Naive thymus-derived CD4-positive, alpha-beta T cell (primary cell): ENCODE results near the gene COIL. TPM values are rescaled to one million over a fixed set of nuclear protein-coding genes. Genes with fewer than 3 reads are reported as not detected.
"Not testable (repeated sequence)": the region's sequence is repeated elsewhere in the genome, so short reads cannot be mapped to it uniquely, and the experiment has no call there.

ENCODE experiments used
- ATAC-seq: fragments of 150-1000 bp; cut with Tn5 transposase; 2 replicates; pipeline ENCODE4 v1.10.0; 2021; ENCODE audit warnings: mild to moderate bottlenecking, moderate library complexity
- CTCF ChIA-PET: fragments of 350-600 bp; sonication (Branson Sonifier 250); formaldehyde crosslinking; loops from one replicate; lab custom pipeline; 2021; ENCODE audit warnings: antibody characterized with exemption; lab: Charles Lee
- POLR2A ChIA-PET: fragments of 350-600 bp; sonication (Branson Sonifier 250); formaldehyde crosslinking; loops from one replicate; lab custom pipeline; 2021; ENCODE audit warnings: antibody characterized with exemption, inconsistent platforms; lab: Charles Lee
- DNase-seq, 9 donors: peaks; one replicate each; pipeline versions ENCODE4 v3.0.0 to v3.0.0-alpha.2; 2020 to 2022; ENCODE audit warnings: mixed read lengths in 1 of 9
- H3K27ac ChIP-seq: one replicate; pipeline ENCODE4 v1.7.0; 2013; ENCODE audit warnings: mild to moderate bottlenecking, low read depth, low read length, moderate library complexity
- H3K27me3 ChIP-seq, 2 donors: one replicate each; pipeline ENCODE4 v1.7.0; 2013; ENCODE audit warnings: low read length in 2 of 2, mild to moderate bottlenecking in 2 of 2, moderate library complexity in 2 of 2; ENCODE audit not compliant: control insufficient read depth in 2 of 2, insufficient read depth in 2 of 2
- H3K36me3 ChIP-seq, 3 experiments: 1 replicate in 2 of 3; 2 replicates in 1 of 3; pipeline ENCODE4 v1.7.0; 2013; ENCODE audit warnings: low read length in 3 of 3, mild to moderate bottlenecking in 3 of 3, moderate library complexity in 1 of 3; ENCODE audit not compliant: insufficient read depth in 3 of 3, control insufficient read depth in 2 of 3
- H3K4me1 ChIP-seq, 2 donors: one replicate each; pipeline ENCODE4 v1.7.0; 2013; ENCODE audit warnings: low read length in 2 of 2, mild to moderate bottlenecking in 2 of 2, moderate library complexity in 1 of 2; ENCODE audit not compliant: control insufficient read depth in 2 of 2, insufficient read depth in 2 of 2
- H3K4me3 ChIP-seq: 2 replicates; pipeline ENCODE4 v1.7.0; 2013; ENCODE audit warnings: mild to moderate bottlenecking, low read length
- H3K9me3 ChIP-seq, 3 experiments: 1 replicate in 2 of 3; 2 replicates in 1 of 3; pipeline ENCODE4 v1.7.0; 2013; ENCODE audit warnings: low read length in 3 of 3; ENCODE audit not compliant: control insufficient read depth in 2 of 3
- H3K27ac Mint-ChIP-seq, 9 donors: one replicate each; pipeline ENCODE4 v1.8.0; 2020 to 2022; ENCODE audit warnings: mixed read lengths in 9 of 9, mild to moderate bottlenecking in 8 of 9, moderate library complexity in 5 of 9, inconsistent platforms in 2 of 9
- H3K27me3 Mint-ChIP-seq, 5 donors: one replicate each; pipeline ENCODE4 v1.8.0; 2021 to 2022; ENCODE audit warnings: mixed read lengths in 5 of 5, mild to moderate bottlenecking in 1 of 5
- H3K36me3 Mint-ChIP-seq, 5 donors: one replicate each; pipeline ENCODE4 v1.8.0; 2020 to 2022; ENCODE audit warnings: mixed read lengths in 5 of 5, mild to moderate bottlenecking in 3 of 5, inconsistent platforms in 1 of 5
- H3K4me1 Mint-ChIP-seq, 7 donors: one replicate each; pipeline ENCODE4 v1.8.0; 2020 to 2022; ENCODE audit warnings: mixed read lengths in 7 of 7, mild to moderate bottlenecking in 3 of 7, inconsistent platforms in 1 of 7
- H3K4me3 Mint-ChIP-seq, 10 donors: one replicate each; pipeline ENCODE4 v1.8.0; 2020 to 2022; ENCODE audit warnings: mild to moderate bottlenecking in 10 of 10, mixed read lengths in 10 of 10, moderate library complexity in 6 of 10, inconsistent platforms in 2 of 10
- H3K9me3 Mint-ChIP-seq, 11 donors: one replicate each; pipeline ENCODE4 v1.8.0; 2020 to 2022; ENCODE audit warnings: mixed read lengths in 11 of 11, mild to moderate bottlenecking in 4 of 11, inconsistent platforms in 1 of 11, moderate library complexity in 1 of 11
- intact Hi-C, 2 donors: fragments of 100-400 bp; cut with micrococcal nuclease; formaldehyde crosslinking; loops; one replicate each; pipeline ENCODE4 v1.15.1; 2023
- polyA plus RNA-seq, 2 donors: library from polyadenylated mRNA; unstranded; fragments of 300-500 nt; fragmentation: Illumina TruSeq; gene quantifications; one replicate each; pipeline ENCODE4 v1.2.3, GENCODE V29; 2021
- total RNA-seq, 6 experiments: library from RNA in 5 of 6; stranded (reverse) in 5 of 6; gene quantifications; 1 replicate in 5 of 6; 2 replicates in 1 of 6; pipeline ENCODE4 v1.2.3 and lab custom pipeline; 2021 to 2026

Gene COIL
- total and polyA plus RNA-seq, 7 experiments from 2014 or later, result 13.0 to 22.7 (median 18.6) TPM

GRCh38 chr17:56980526-56980925 is 19.7 kb upstream of the COIL start:
- POLR2A ChIA-PET, H3K27me3 ChIP-seq, H3K27ac Mint-ChIP-seq, H3K4me3 Mint-ChIP-seq, H3K9me3 ChIP-seq, H3K9me3 Mint-ChIP-seq, intact Hi-C loops, H3K27ac ChIP-seq, ATAC-seq, H3K4me3 ChIP-seq, H3K36me3 ChIP-seq, DNase-seq: not testable (repeated sequence)
- peaks cover 10 to 12% of the 10 kb centered on the region in 2 donors for H3K4me1 ChIP-seq
- Mint-ChIP-seq H3K27me3 (peaks cover 0 to 15% (median 0%) of the 10 kb centered on the region in 5 donors), H3K36me3 (peaks cover 0 to 12% (median 8%) of the 10 kb centered on the region in 5 donors), H3K4me1 (peaks cover 11 to 33% (median 24%) of the 10 kb centered on the region in 7 donors)
- CTCF ChIA-PET, result interaction anchor here (0.7 to 1.0 kb wide), 2 partner anchors 11 to 165 kb away, joined by 3 read pairs; no protein-coding TSS in a partner anchor

- ChIA-PET CTCF (no interaction called here), POLR2A (interaction anchor here (0.5 to 1.6 kb wide), 3 partner anchors 10 to 384 kb away, joined by 4 to 7 read pairs (median 6); partner anchors contain the start of gene COIL)
- Mint-ChIP-seq H3K4me3 (peak overlapping the region; percentile 85 to 96 (median 93)), H3K27me3 (peaks cover 0 to 27% (median 0%) of the 10 kb centered on the region in 5 donors), H3K9me3 (no peaks in the 10 kb centered on the region), H3K4me1 (peaks cover 11 to 33% (median 24%) of the 10 kb centered on the region in 7 donors), H3K27ac (peak overlapping the region in 7 of 9 donors; percentile 17 to 89 (median 77)), H3K36me3 (peaks cover 0 to 2% (median 1%) of the 10 kb centered on the region in 5 donors)
- Histone ChIP-seq H3K4me3 (no peak overlapping the region), H3K27ac (no peak overlapping the region), H3K36me3 (peaks cover 0 to 3% (median 0%) of the 10 kb centered on the region in 3 experiments), H3K4me1 (peaks cover 10 to 12% of the 10 kb centered on the region in 2 donors), H3K9me3 (no peaks in the 10 kb centered on the region), H3K27me3 (no peaks in the 10 kb centered on the region)
- DNase-seq (no peak), ATAC-seq (no peak)
- intact Hi-C loops, result loop anchor here (2.0 to 5.0 kb wide), 4 partner anchors 32 to 1028 kb away; partner anchors contain the start of genes MRPS23 (in 1 of the 2), SRSF1 (in 1 of the 2) and TRIM25 (in 1 of the 2)
Observed at GRCh38 chr17:56979091-56979480, 18.2 kb upstream of the COIL start.

GRCh38 chr17:56978441-56979090 is 17.7 kb upstream of the COIL start:
- Mint-ChIP-seq H3K4me1 (peaks cover 11 to 33% (median 24%) of the 10 kb centered on the region in 7 donors), H3K36me3 (no peaks in the 10 kb centered on the region), H3K27ac (peak overlapping the region; percentile 70 to 98 (median 86)), H3K4me3 (peak overlapping the region; percentile 85 to 96 (median 93)), H3K27me3 (peaks cover 0 to 29% (median 0%) of the 10 kb centered on the region in 5 donors), H3K9me3 (no peaks in the 10 kb centered on the region)
- Histone ChIP-seq H3K27me3 (no peaks in the 10 kb centered on the region), H3K36me3 (peaks cover 0 to 3% (median 0%) of the 10 kb centered on the region in 3 experiments), H3K4me1 (peaks cover 10 to 12% of the 10 kb centered on the region in 2 donors), H3K27ac (peak overlapping the region; percentile 63), H3K4me3 (peak overlapping the region; percentile 92), H3K9me3 (no peaks in the 10 kb centered on the region)
- CTCF ChIA-PET, result interaction anchor here (1.1 kb wide), 1 partner anchor 10 kb away, joined by 3 read pairs; no protein-coding TSS in a partner anchor
- peak in 1 of 9 donors; percentile 3 for DNase-seq
- peak; percentile 2 for ATAC-seq
- POLR2A ChIA-PET, result interaction anchor here (0.5 to 2.6 kb wide), 9 partner anchors 11 to 1254 kb away, joined by 3 to 11 read pairs (median 4); partner anchors contain the start of genes COIL, NOG and TRIM25
- intact Hi-C loops, result loop anchor here (1.0 to 5.0 kb wide), 8 partner anchors 17 to 1029 kb away; partner anchors contain the start of genes AKAP1 (in 2 of the 2), COIL (in 2 of the 2), TRIM25 (in 2 of the 2) and C17orf67 (in 1 of the 2)

GRCh38 chr17:56977673-56978395 is 17.0 kb upstream of the COIL start, which contains the start of gene SCPEP1:
TSS of gene SCPEP1 (plus strand) at chr17:56978131. CDS start at chr17:56978160, 29 bp downstream.
- Histone ChIP-seq H3K36me3 (peaks cover 0 to 3% (median 0%) of the 10 kb centered on the region in 3 experiments), H3K27me3 (no peaks in the 10 kb centered on the region), H3K4me3 (peak within 1 kb of the TSS; percentile 92), H3K9me3 (no peaks in the 10 kb centered on the region), H3K27ac (peak within 1 kb of the TSS; percentile 63), H3K4me1 (peaks cover 10 to 12% of the 10 kb centered on the region in 2 donors)
- ChIA-PET CTCF (interaction anchor here (1.1 kb wide), 1 partner anchor 10 kb away, joined by 3 read pairs; no protein-coding TSS in a partner anchor), POLR2A (interaction anchor here (0.6 to 2.6 kb wide), 9 partner anchors 10 to 384 kb away, joined by 3 to 11 read pairs (median 4); partner anchors contain the start of genes COIL, NOG and TRIM25)
- ATAC-seq, result peak; percentile 99
- peak within 1 kb of the TSS; percentile 70 to 98 (median 86) for H3K27ac Mint-ChIP-seq
- DNase-seq, result peak; percentile 65 to 82 (median 76)
- H3K4me3 Mint-ChIP-seq, result peak within 1 kb of the TSS; percentile 85 to 96 (median 93)
- no peaks in the 10 kb centered on the region for H3K36me3 Mint-ChIP-seq
- intact Hi-C loops, result loop anchor here (1.0 to 5.0 kb wide), 8 partner anchors 17 to 1029 kb away; partner anchors contain the start of genes AKAP1 (in 2 of the 2), COIL (in 2 of the 2), TRIM25 (in 2 of the 2) and C17orf67 (in 1 of the 2)
- peaks cover 0 to 32% (median 0%) of the 10 kb centered on the region in 5 donors for H3K27me3 Mint-ChIP-seq
- peaks cover 11 to 33% (median 24%) of the 10 kb centered on the region in 7 donors for H3K4me1 Mint-ChIP-seq
- no peaks in the 10 kb centered on the region for H3K9me3 Mint-ChIP-seq

GRCh38 chr17:56976941-56977608 is 16.2 kb upstream of the COIL start:
- peaks cover 10 to 12% of the 10 kb centered on the region in 2 donors for H3K4me1 ChIP-seq
- intact Hi-C loops, result loop anchor here (5.0 kb wide), 3 partner anchors 65 to 1030 kb away; partner anchors contain the start of genes MRPS23 (in 1 of the 2), SRSF1 (in 1 of the 2) and TRIM25 (in 1 of the 2)
- Mint-ChIP-seq H3K4me1 (peaks cover 11 to 33% (median 24%) of the 10 kb centered on the region in 7 donors), H3K36me3 (no peaks in the 10 kb centered on the region), H3K4me3 (peak overlapping the region; percentile 69 to 96 (median 84)), H3K27ac (peak overlapping the region in 4 of 9 donors; percentile 27 to 86 (median 50)), H3K9me3 (peaks cover 0 to 2% (median 0%) of the 10 kb centered on the region in 11 donors), H3K27me3 (peaks cover 0 to 35% (median 0%) of the 10 kb centered on the region in 5 donors)
- no peaks in the 10 kb centered on the region for H3K9me3 ChIP-seq
- no peak for ATAC-seq
- CTCF ChIA-PET, result no interaction called here
- no peak overlapping the region for H3K4me3 ChIP-seq
- H3K36me3 ChIP-seq, result peaks cover 0 to 3% (median 0%) of the 10 kb centered on the region in 3 experiments
- H3K27me3 ChIP-seq, result no peaks in the 10 kb centered on the region
- DNase-seq, result no peak
- H3K27ac ChIP-seq, result no peak overlapping the region
- POLR2A ChIA-PET, result interaction anchor here (0.7 to 2.6 kb wide), 6 partner anchors 10 to 1537 kb away, joined by 3 to 11 read pairs (median 3); partner anchors contain the start of genes MRPS23 and NOG
